RWPE1 (cell line): ENCODE data around the gene WDR5.

ENCODE experiments used
- CTCF ChIA-PET: fragments of 350-600 bp; sonication (Branson Sonifier 250); formaldehyde crosslinking; extraction: SDS; loops from one replicate; lab custom pipeline; 2021; lab: Yijun Ruan, JAX
- POLR2A ChIA-PET: fragments of 400-600 bp; formaldehyde crosslinking; extraction: SDS; loops from one replicate; lab custom pipeline; 2020; ENCODE audit warnings: antibody characterized with exemption; ENCODE audit not compliant: low non-redundant PET; lab: Yijun Ruan, JAX
- DNase-seq: peaks from one replicate; pipeline ENCODE4 v3.0.0; 2012; ENCODE audit warnings: low spot score
- H3K27ac ChIP-seq: fragments of 450-650 bp; 2 replicates; pipeline ENCODE4 v1.5.1; 2017
- CTCF ChIP-seq: fragments of 450-650 bp; conservative IDR thresholded peaks from 2 replicates; pipeline ENCODE4 v1.5.1; 2017; ENCODE audit warnings: low read depth, mild to moderate bottlenecking

The WDR5 gene

DNA sequence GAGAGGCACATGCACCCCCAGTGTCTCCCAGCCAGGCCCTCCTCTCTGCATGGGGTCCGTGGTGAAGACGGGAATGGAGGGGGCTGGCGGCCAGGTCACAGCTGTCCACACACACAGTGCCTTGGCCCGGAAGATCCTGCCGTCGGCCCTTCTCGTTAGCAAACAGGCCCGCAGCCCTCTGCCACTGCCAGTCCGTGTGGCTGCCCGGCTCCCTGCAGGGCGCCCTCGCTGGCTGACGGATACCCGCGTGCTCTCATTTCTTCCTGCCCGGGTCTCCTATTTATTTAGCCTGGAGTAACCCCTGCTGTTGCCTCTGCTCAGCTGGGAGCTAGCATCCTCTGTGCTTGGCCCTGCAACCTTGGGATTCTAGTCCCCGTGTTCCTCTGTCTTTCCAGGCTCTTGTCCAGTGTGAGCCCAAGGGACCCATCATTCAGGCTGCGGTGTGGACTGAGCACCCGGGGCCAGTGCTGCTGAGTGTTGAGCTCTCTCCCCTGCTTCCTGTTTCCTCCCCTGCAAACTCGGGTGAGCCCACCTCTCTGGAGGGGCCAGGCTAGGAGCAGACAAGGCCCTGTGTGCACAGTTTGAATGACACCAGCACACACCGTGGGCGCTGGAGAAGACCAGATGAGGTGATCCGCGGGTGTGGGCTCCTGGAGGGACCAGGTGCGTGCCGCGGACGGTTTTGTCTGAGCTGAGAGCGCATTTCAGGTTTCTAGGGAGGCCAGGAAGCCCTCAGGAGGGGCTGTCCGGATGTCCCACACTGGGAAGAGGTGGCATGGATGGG is 43.1 kb downstream of the WDR5 start:
- CTCF ChIA-PET, result interaction anchor here (0.6 to 2.1 kb wide), 2 partner anchors 8 to 684 kb away, joined by 6 to 8 read pairs; no protein-coding TSS in a partner anchor
- no peak overlapping the region for H3K27ac ChIP-seq
- no peak for DNase-seq
- POLR2A ChIA-PET, result interaction anchor here (0.6 kb wide), 1 partner anchor 177 kb away, joined by 3 read pairs; no protein-coding TSS in a partner anchor
- no peak for TF ChIP-seq CTCF

- ChIA-PET POLR2A (no interaction called here), CTCF (interaction anchor here (2.1 kb wide), 1 partner anchor 9 kb away, joined by 8 read pairs; no protein-coding TSS in a partner anchor)
These were observed 43.7 kb downstream of the WDR5 start for GRCh38 chr9:134179595-134179917.

GRCh38 chr9:134179918-134180785 is 44.3 kb downstream of the WDR5 start:
- no peak for DNase-seq
- POLR2A ChIA-PET, result no interaction called here
- TF ChIP-seq CTCF, result no peak
- CTCF ChIA-PET, result interaction anchor here (0.6 to 2.1 kb wide), 2 partner anchors 10 to 105 kb away, joined by 7 to 8 read pairs; no protein-coding TSS in a partner anchor
- H3K27ac ChIP-seq, result no peak overlapping the region

More at GRCh38 chr9:134179595-134179917, 43.7 kb downstream of the WDR5 start:
- no peak for DNase-seq
- no peak for TF ChIP-seq CTCF
- H3K27ac ChIP-seq, result no peak overlapping the region

GRCh38 chr9:134180786-134181647 is 45.1 kb downstream of the WDR5 start:
- no peak overlapping the region for H3K27ac ChIP-seq
- TF ChIP-seq CTCF, result no peak
- ChIA-PET POLR2A (no interaction called here), CTCF (interaction anchor here (0.6 to 2.1 kb wide), 3 partner anchors 11 to 517 kb away, joined by 3 to 8 read pairs (median 7); no protein-coding TSS in a partner anchor)
- no peak for DNase-seq

DNA sequence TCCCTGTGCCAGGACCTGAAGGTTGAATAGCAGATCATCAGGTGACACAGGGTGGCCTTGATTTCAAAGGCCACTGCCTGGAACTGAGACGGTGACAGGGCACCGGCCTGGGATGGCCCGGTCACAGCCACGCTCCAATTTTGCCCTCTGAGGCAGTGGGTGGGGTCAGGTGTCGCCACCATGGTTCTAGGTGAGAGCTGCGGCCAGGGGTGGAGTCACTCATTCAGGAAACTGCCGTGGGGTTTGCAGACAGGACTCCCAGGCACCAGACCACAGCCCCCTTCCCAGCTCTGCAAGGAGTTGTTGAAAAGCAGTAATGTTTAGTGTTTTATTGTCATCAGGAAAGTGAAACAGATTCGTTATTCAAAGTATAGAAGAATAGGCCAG is 45.8 kb downstream of the WDR5 start:
- CTCF ChIA-PET, result interaction anchor here (0.6 kb wide), 1 partner anchor 517 kb away, joined by 3 read pairs; no protein-coding TSS in a partner anchor

More for the DNA sequence above, 45.8 kb downstream of the WDR5 start:
- POLR2A ChIA-PET, result no interaction called here
- no peak for TF ChIP-seq CTCF
- no peak overlapping the region for H3K27ac ChIP-seq
- DNase-seq, result no peak
